B cell (primary cell): Measurements from ENCODE around the gene CD109.

Source experiments
- CTCF ChIP-seq: fragments of 200-600 bp; IDR thresholded peaks from one replicate; pipeline ENCODE4 v1.8.0; 2022; ENCODE audit warnings: antibody characterized with exemption, mild to moderate bottlenecking
- EZH2 ChIP-seq: IDR thresholded peaks from 2 replicates; pipeline ENCODE4 v1.6.1; 2012; ENCODE audit warnings: borderline replicate concordance, low read depth, mild to moderate bottlenecking, moderate library complexity, low read length; ENCODE audit not compliant: insufficient read depth, poor library complexity, severe bottlenecking

GRCh38 chr6:73743556-73743955, 47.6 kb downstream of the CD109 start:
- TF ChIP-seq CTCF (no peak), EZH2 (no peak)
